Chondrocyte (in vitro differentiated cells): ENCODE results near the gene VPREB1. TPM values are rescaled to one million over a fixed set of nuclear protein-coding genes. Genes with fewer than 3 reads are reported as not detected.
"Not testable (repeated sequence)": the region's sequence is repeated elsewhere in the genome, so short reads cannot be mapped to it uniquely, and the experiment has no call there.

Experiments used
- DNase-seq: peaks from one replicate; pipeline ENCODE4 v3.0.0; 2021; ENCODE audit warnings: mixed read lengths, low spot score
- H3K27ac Mint-ChIP-seq: one replicate; pipeline ENCODE4 v1.8.0; 2021; ENCODE audit warnings: mild to moderate bottlenecking, moderate library complexity, mixed read lengths; ENCODE audit not compliant: unreplicated experiment
- H3K27me3 Mint-ChIP-seq: 2 replicates; pipeline ENCODE4 v1.8.0; 2021; ENCODE audit warnings: low read depth, mixed read lengths
- H3K36me3 Mint-ChIP-seq: 2 replicates; pipeline ENCODE4 v1.8.0; 2021; ENCODE audit warnings: low read depth, mixed read lengths
- H3K4me1 Mint-ChIP-seq: 2 replicates; pipeline ENCODE4 v1.8.0; 2021; ENCODE audit warnings: low read depth, mild to moderate bottlenecking, mixed read lengths
- H3K4me3 Mint-ChIP-seq: one replicate; pipeline ENCODE4 v1.8.0; 2021; ENCODE audit warnings: mild to moderate bottlenecking, moderate library complexity, mixed read lengths; ENCODE audit not compliant: unreplicated experiment
- H3K9me3 Mint-ChIP-seq: 2 replicates; pipeline ENCODE4 v1.8.0; 2021; ENCODE audit warnings: low read depth, mixed read lengths
- total RNA-seq: library from RNA; stranded (reverse); gene quantifications from 3 replicates; pipeline ENCODE4 v1.2.1, GENCODE V29; 2021
- TF ChIP-seq, protein P1 (sequence below): fragments of 200-600 bp; sonication (generic); IDR thresholded peaks from 2 replicates; pipeline ENCODE4 v1.5.0; 2021; ENCODE audit warnings: antibody characterized with exemption, mild to moderate bottlenecking, moderate library complexity

The VPREB1 gene
- total RNA-seq, 1 donor from 2014 or later, result not detected

DNA sequence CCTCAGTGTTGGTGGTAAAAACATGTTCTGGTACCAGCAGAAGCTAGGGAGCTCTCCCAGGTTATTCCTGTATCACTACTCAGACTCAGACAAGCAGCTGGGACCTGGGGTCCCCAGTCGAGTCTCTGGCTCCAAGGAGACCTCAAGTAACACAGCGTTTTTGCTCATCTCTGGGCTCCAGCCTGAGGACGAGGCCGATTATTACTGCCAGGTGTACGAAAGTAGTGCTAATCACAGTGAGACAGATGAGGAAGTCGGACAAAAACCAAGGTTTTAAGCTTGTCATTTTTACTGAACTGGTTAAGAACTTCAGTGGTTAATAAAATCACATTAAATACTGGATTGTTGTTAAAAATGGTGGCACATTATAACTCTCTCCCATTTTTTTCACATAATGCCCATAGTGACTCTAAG is 42.6 kb upstream of the VPREB1 start:
- TF ChIP-seq, protein P1, sequence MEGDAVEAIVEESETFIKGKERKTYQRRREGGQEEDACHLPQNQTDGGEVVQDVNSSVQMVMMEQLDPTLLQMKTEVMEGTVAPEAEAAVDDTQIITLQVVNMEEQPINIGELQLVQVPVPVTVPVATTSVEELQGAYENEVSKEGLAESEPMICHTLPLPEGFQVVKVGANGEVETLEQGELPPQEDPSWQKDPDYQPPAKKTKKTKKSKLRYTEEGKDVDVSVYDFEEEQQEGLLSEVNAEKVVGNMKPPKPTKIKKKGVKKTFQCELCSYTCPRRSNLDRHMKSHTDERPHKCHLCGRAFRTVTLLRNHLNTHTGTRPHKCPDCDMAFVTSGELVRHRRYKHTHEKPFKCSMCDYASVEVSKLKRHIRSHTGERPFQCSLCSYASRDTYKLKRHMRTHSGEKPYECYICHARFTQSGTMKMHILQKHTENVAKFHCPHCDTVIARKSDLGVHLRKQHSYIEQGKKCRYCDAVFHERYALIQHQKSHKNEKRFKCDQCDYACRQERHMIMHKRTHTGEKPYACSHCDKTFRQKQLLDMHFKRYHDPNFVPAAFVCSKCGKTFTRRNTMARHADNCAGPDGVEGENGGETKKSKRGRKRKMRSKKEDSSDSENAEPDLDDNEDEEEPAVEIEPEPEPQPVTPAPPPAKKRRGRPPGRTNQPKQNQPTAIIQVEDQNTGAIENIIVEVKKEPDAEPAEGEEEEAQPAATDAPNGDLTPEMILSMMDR, result no peak
- Mint-ChIP-seq H3K36me3 (no peaks in the 10 kb centered on the region), H3K4me1 (no peaks in the 10 kb centered on the region), H3K27ac (no peak overlapping the region), H3K9me3 (no peaks in the 10 kb centered on the region), H3K27me3 (peaks cover 72% of the 10 kb centered on the region), H3K4me3 (no peak overlapping the region)
- no peak for DNase-seq

DNA sequence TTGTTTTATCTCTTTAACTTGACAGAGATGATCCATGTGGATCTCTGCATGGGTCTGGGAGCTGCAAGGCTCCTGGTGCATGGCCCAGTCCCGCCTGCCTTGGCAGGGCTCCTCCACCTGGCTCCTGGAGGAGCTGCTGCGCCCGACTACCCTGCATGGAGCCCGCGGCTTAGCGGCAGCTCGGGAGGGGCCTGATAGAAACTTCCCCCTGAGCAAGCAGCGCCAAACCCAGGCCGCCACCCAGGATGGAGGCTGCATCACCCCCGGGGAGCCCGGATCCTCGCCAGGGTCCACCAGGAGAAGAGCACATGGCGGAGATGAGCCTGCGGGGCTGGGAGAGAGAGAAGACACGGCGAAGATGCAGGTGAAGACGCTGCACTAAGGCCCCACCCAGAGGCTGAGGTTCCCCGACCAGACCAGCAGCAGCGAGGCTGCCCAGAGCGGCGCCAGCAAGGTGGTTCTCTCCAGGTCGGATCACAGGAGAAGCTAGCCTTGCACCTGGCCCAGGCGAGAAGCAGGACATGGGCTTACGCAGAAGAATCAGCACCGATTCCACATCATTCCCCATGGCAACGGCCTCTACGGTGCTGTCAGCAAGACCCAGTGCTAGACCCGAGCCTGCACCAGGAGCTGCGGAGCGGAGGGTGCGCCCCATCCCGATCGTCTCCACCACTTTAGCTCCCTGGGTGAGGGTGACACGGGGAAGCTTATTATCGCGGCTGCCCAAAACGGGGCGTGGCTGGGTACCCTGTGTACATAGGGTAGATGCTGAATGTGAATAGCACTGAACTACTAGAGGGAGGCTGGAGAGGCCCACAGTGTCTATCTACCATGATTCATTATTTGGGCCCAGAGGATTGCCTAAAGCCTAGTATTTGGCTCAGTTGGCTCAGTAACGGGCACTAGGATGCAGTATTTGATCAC is 41.3 kb upstream of the VPREB1 start:
- H3K4me1 Mint-ChIP-seq, result no peaks in the 10 kb centered on the region
- no peak overlapping the region for H3K4me3 Mint-ChIP-seq
- TF ChIP-seq, protein P1, result no peak
- no peak overlapping the region for H3K27ac Mint-ChIP-seq
- H3K36me3 Mint-ChIP-seq, result no peaks in the 10 kb centered on the region
- peaks cover 63% of the 10 kb centered on the region for H3K27me3 Mint-ChIP-seq
- no peak for DNase-seq
- H3K9me3 Mint-ChIP-seq, result no peaks in the 10 kb centered on the region

DNA sequence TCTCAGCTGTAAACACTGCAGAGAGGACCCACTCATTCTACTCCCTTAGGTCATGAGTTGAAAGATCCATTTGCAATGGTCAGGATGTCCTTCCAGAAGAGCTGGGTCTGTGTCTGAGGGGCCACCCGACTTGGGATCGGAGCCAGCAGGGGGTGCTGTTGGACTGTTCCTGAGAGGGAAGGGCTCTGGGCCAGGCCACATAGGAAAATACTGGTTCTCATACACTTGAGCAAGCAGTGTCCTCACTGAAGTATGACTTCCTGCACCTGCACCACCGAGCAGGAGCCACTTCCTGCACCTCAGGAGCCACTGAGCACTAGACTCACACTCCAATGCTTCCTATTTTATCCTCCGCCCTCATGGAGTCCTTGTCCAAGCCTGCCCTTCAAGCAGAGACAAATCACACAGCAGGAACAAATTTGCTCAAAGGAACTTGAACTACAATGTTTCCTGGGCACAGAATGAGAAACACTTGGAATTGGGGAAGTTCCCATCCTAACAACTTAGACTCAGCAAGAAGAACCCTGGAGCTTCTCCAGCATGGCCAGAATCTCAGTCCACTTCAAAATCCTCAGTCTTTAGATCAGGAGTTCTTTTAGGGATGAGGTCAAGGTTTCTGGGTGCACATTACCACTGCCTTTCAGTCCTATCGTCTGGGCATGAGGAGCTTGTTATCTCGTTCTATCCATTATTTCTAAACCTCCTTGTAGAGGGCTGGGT is 36.6 kb upstream of the VPREB1 start:
- Mint-ChIP-seq H3K4me3 (no peak overlapping the region), H3K36me3 (no peaks in the 10 kb centered on the region), H3K4me1 (no peaks in the 10 kb centered on the region), H3K27me3 (peaks cover 50% of the 10 kb centered on the region), H3K9me3 (no peaks in the 10 kb centered on the region), H3K27ac (no peak overlapping the region)
- TF ChIP-seq, protein P1, result peak; percentile 78
- DNase-seq, result no peak

DNA sequence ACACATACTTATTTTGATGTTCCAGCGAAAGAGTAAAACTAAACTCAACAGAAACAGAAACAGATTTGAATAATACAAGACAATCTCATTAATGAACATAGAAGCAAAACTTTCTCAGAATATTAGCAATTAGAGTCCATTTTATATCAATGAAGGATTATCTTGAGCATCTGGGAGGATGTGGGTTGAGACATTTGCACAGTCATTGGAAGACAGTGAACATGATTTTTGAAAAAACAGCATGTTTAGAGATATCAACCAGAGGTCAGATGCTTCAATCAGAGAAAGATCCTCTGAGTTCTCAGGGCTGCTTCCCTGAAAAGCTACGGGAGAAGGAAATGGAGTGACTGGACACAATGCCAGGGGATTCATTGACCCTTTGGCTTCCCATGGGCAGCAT is 35.9 kb upstream of the VPREB1 start:
- Mint-ChIP-seq H3K27me3 (peaks cover 56% of the 10 kb centered on the region), H3K9me3 (no peaks in the 10 kb centered on the region)
- DNase-seq, result no peak

DNA sequence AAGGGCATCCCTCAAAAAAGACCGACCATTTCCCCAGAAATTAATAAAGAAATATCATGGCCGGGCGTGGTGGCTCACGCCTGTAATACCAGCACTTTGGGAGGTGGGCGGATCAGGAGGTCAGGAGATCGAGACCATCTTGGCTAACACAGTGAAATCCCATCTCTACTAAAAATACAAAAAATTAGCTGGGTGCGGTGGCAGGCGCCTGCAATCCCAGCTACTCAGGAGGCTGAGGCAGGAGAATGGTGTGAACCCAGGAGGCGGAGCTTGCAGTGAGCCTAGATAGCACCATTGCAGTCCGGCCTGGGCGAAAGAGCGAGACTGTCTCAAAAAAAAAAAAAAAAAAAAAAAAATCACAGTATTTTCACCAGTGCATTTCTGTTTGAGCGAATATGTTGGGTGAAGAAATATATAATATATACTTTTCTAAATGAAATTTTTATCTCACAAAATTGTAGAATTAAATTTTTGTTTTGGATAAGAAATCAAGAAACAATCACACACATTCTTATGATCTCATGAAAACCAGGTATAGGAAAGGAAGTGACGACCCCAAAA is 35.4 kb upstream of the VPREB1 start:
- H3K4me1 Mint-ChIP-seq, DNase-seq, H3K4me3 Mint-ChIP-seq: not testable (repeated sequence)

More for the DNA sequence above, 35.9 kb upstream of the VPREB1 start:
- H3K4me1 Mint-ChIP-seq, result no peaks in the 10 kb centered on the region
- H3K27ac Mint-ChIP-seq, result no peak overlapping the region
- H3K4me3 Mint-ChIP-seq, result no peak overlapping the region
- TF ChIP-seq, protein P1, result no peak
- no peaks in the 10 kb centered on the region for H3K36me3 Mint-ChIP-seq

More for the DNA sequence above, 35.4 kb upstream of the VPREB1 start:
- peaks cover 55% of the 10 kb centered on the region for H3K27me3 Mint-ChIP-seq
- not testable (repeated sequence) for H3K27ac Mint-ChIP-seq, H3K9me3 Mint-ChIP-seq, H3K36me3 Mint-ChIP-seq
